HCT116 (cell line): ENCODE results near the gene GSC2.
A peak's percentile ranks its signal among the peaks of the same experiment; 100 is the strongest.

Experiments used
- POLR2A ChIP-seq: IDR thresholded peaks from 2 replicates; pipeline ENCODE4 v1.7.0; 2011; ENCODE audit warnings: borderline replicate concordance; ENCODE audit not compliant: insufficient read depth, insufficient read length; ENCODE audit errors: extremely low read depth
- RAD21 ChIP-seq: IDR thresholded peaks from 2 replicates; pipeline ENCODE4 v1.6.1; 2012; ENCODE audit warnings: low read depth, mild to moderate bottlenecking

GRCh38 chr22:19179497-19180048, 29.5 kb upstream of the GSC2 start:
- TF ChIP-seq POLR2A (no peak), RAD21 (peak; percentile 78)
